H1 (cell line): ENCODE results near the gene TROAP. TPM values are rescaled to one million over a fixed set of nuclear protein-coding genes. Genes with fewer than 3 reads are reported as not detected.
A peak's percentile ranks its signal among the peaks of the same experiment; 100 is the strongest.

Source experiments
- CTCF ChIA-PET: fragments of 300-600 bp; sonication (Branson Sonifier 250); formaldehyde crosslinking; loops from one replicate; lab custom pipeline; 2021; ENCODE audit not compliant: partially characterized antibody; lab: Charles Lee
- POLR2A ChIA-PET: fragments of 300-600 bp; sonication (Branson Sonifier 250); formaldehyde crosslinking; loops from one replicate; lab custom pipeline; 2021; ENCODE audit warnings: inconsistent platforms; ENCODE audit not compliant: partially characterized antibody; lab: Charles Lee
- DNase-seq, 2 experiments: peaks; one replicate each; pipeline versions ENCODE4 v3.0.0 to v3.0.0-alpha.2; 2010 to 2022; ENCODE audit warnings: low spot score in 2 of 2, low read depth in 1 of 2, mixed read lengths in 1 of 2
- FAIRE-seq: peaks from 2 replicates; lab custom pipeline; 2011; peaks lifted over from hg19 to GRCh38; lab: Jason Lieb, UNC
- H2AFZ ChIP-seq: 2 replicates; pipeline ENCODE4 v1.8.1; 2012; ENCODE audit warnings: low read length, inconsistent platforms
- H2AK5ac ChIP-seq: 2 replicates; pipeline ENCODE4 v1.6.1; 2013; ENCODE audit warnings: low read depth, low read length
- H2BK120ac ChIP-seq: replicated peaks from 2 replicates; pipeline ENCODE3; 2013; ENCODE audit warnings: low read depth, low read length, inconsistent platforms
- H2BK12ac ChIP-seq: 2 replicates; pipeline ENCODE4 v1.6.1; 2013; ENCODE audit warnings: low read depth, low read length
- H2BK15ac ChIP-seq: 2 replicates; pipeline ENCODE4 v1.6.1; 2013; ENCODE audit warnings: low read length
- H2BK20ac ChIP-seq: 2 replicates; pipeline ENCODE4 v1.6.1; 2013; ENCODE audit warnings: low read length
- H2BK5ac ChIP-seq: 2 replicates; pipeline ENCODE4 v1.6.1; 2013; ENCODE audit warnings: low read depth, low read length
- H3K14ac ChIP-seq: 2 replicates; pipeline ENCODE4 v1.6.1; 2013; ENCODE audit warnings: inconsistent platforms; ENCODE audit not compliant: insufficient read length
- H3K18ac ChIP-seq: 2 replicates; pipeline ENCODE4 v1.6.1; 2013; ENCODE audit warnings: low read length; ENCODE audit errors: extremely low read depth
- H3K23ac ChIP-seq: 2 replicates; pipeline ENCODE4 v1.6.1; 2013; ENCODE audit warnings: inconsistent platforms; ENCODE audit not compliant: insufficient read length
- H3K23me2 ChIP-seq: 2 replicates; pipeline ENCODE4 v1.6.1; 2013; ENCODE audit warnings: low read depth, low read length
- H3K27ac ChIP-seq: 2 replicates; pipeline ENCODE4 v1.6.1; 2011; ENCODE audit warnings: low read depth, low read length, inconsistent platforms
- H3K27me3 ChIP-seq, 4 experiments: replicated peaks in 1 of 4; 1 replicate in 1 of 4; 2 replicates in 3 of 4; pipeline versions ENCODE4 v1.6.1 to v1.8.1; 2011 to 2013; ENCODE audit warnings: low read length in 3 of 4, mild to moderate bottlenecking in 3 of 4, inconsistent platforms in 2 of 4, mixed read lengths in 2 of 4, moderate library complexity in 1 of 4; ENCODE audit not compliant: control insufficient read depth in 3 of 4, insufficient read depth in 3 of 4; ENCODE audit errors: extremely low read depth in 1 of 4
- H3K36me3 ChIP-seq, 4 experiments: 2 replicates each; pipeline versions ENCODE4 v1.6.1 to v1.8.1; 2011 to 2013; ENCODE audit warnings: mild to moderate bottlenecking in 4 of 4, low read length in 3 of 4, moderate library complexity in 2 of 4, control low read depth in 1 of 4, inconsistent platforms in 1 of 4; ENCODE audit not compliant: insufficient read depth in 4 of 4, control insufficient read depth in 2 of 4
- H3K4ac ChIP-seq: replicated peaks from 2 replicates; pipeline ENCODE3; 2013; ENCODE audit warnings: low read length, low read depth, mixed read lengths, inconsistent platforms; ENCODE audit not compliant: insufficient read length
- H3K4me1 ChIP-seq, 4 experiments: replicated peaks in 1 of 4; 1 replicate in 1 of 4; 2 replicates in 3 of 4; pipeline versions ENCODE4 v1.6.1 to v1.8.1; 2011 to 2013; ENCODE audit warnings: low read length in 3 of 4, inconsistent platforms in 2 of 4, mixed read lengths in 1 of 4; ENCODE audit not compliant: insufficient read depth in 4 of 4, control insufficient read depth in 3 of 4
- H3K4me2 ChIP-seq, 2 experiments: 2 replicates each; pipeline versions ENCODE4 v1.6.1 to v1.8.1; 2011 to 2013; ENCODE audit warnings: low read depth in 2 of 2, low read length in 2 of 2, control low read depth in 1 of 2, inconsistent platforms in 1 of 2, mild to moderate bottlenecking in 1 of 2; ENCODE audit not compliant: insufficient read depth in 1 of 2
- H3K4me3 ChIP-seq, 4 experiments: fragments of 200-600, 300-600 bp in 1 of 4; sonication (generic), shearing (Covaris generic), sonication (Bioruptor Twin) in 1 of 4; 2 replicates each; pipeline versions ENCODE4 v1.5.1 to v1.8.1; 2011 to 2016; ENCODE audit warnings: low read length in 4 of 4, low read depth in 3 of 4, control low read depth in 2 of 4, inconsistent platforms in 2 of 4, mild to moderate bottlenecking in 2 of 4, mixed read lengths in 1 of 4, moderate library complexity in 1 of 4; ENCODE audit not compliant: insufficient read depth in 2 of 4; ENCODE audit errors: extremely low read depth in 1 of 4
- H3K56ac ChIP-seq: replicated peaks from 2 replicates; pipeline ENCODE3; 2013; ENCODE audit warnings: low read depth, mild to moderate bottlenecking, mixed read lengths, low read length, inconsistent platforms; ENCODE audit not compliant: insufficient read length
- H3K79me1 ChIP-seq: 2 replicates; pipeline ENCODE4 v1.6.1; 2013; ENCODE audit warnings: low read depth, low read length, control low read depth
- H3K79me2 ChIP-seq, 2 experiments: 2 replicates each; pipeline versions ENCODE4 v1.6.1 to v1.8.1; 2012 to 2013; ENCODE audit warnings: low read length in 2 of 2, mild to moderate bottlenecking in 2 of 2, inconsistent platforms in 1 of 2; ENCODE audit not compliant: insufficient read depth in 2 of 2, control insufficient read depth in 1 of 2
- H3K9ac ChIP-seq, 4 experiments: replicated peaks in 1 of 4; 1 replicate in 1 of 4; 2 replicates in 3 of 4; pipeline versions ENCODE4 v1.6.1 to v1.8.1; 2011 to 2013; ENCODE audit warnings: low read depth in 3 of 4, low read length in 3 of 4, control low read depth in 2 of 4, mild to moderate bottlenecking in 2 of 4, moderate library complexity in 2 of 4, inconsistent platforms in 1 of 4; ENCODE audit errors: extremely low read depth in 1 of 4
- H3K9me3 ChIP-seq, 2 experiments: 2 replicates each; pipeline versions ENCODE4 v1.6.1 to v1.8.1; 2012 to 2013; ENCODE audit warnings: mild to moderate bottlenecking in 2 of 2, moderate library complexity in 2 of 2, control low read depth in 1 of 2, inconsistent platforms in 1 of 2, low read depth in 1 of 2, low read length in 1 of 2, mixed read lengths in 1 of 2; ENCODE audit not compliant: insufficient read depth in 2 of 2
- H4K20me1 ChIP-seq, 2 experiments: replicated peaks in 1 of 2; 2 replicates each; pipeline versions ENCODE3 to v1.8.1; 2011 to 2013; ENCODE audit warnings: inconsistent platforms in 2 of 2, low read length in 2 of 2, mild to moderate bottlenecking in 1 of 2; ENCODE audit not compliant: insufficient read depth in 2 of 2, control insufficient read depth in 1 of 2
- H4K5ac ChIP-seq: 2 replicates; pipeline ENCODE4 v1.6.1; 2013; ENCODE audit warnings: low read length, low read depth, mixed read lengths, inconsistent platforms; ENCODE audit not compliant: insufficient read length
- H4K8ac ChIP-seq: 2 replicates; pipeline ENCODE4 v1.8.0; 2013; ENCODE audit warnings: mild to moderate bottlenecking, moderate library complexity, low read length, inconsistent platforms; ENCODE audit not compliant: insufficient read depth; ENCODE audit errors: extremely low read depth
- H4K91ac ChIP-seq: replicated peaks from 2 replicates; pipeline ENCODE3; 2013; ENCODE audit warnings: low read length, mixed read lengths, inconsistent platforms; ENCODE audit not compliant: insufficient read length
- CEBPB ChIP-seq: IDR thresholded peaks from 2 replicates; pipeline ENCODE4 v1.6.1; 2012; ENCODE audit warnings: low read depth, low read length
- HDAC6 ChIP-seq: IDR thresholded peaks from one replicate; pipeline ENCODE4 v1.7.1; 2012; ENCODE audit warnings: low read depth, mild to moderate bottlenecking, inconsistent platforms, low read length, moderate library complexity
- WGBS, 2 experiments: shearing (Covaris generic) in 1 of 2; methylation state at CpG; one replicate each; pipeline versions ENCODE4 v1.1.6 to v1.1.7; 2013 to 2015; ENCODE audit warnings: low lambda C conversion rate in 2 of 2, mixed read lengths in 2 of 2, inconsistent platforms in 1 of 2, low coverage in 1 of 2, missing lambda C conversion rate in 1 of 2; ENCODE audit not compliant: insufficient replicate concordance in 2 of 2, insufficient coverage in 1 of 2, insufficient read length in 1 of 2; ENCODE audit errors: extremely low coverage in 1 of 2, missing lambda C conversion rate in 1 of 2; 5-methylcytosine and 5-hydroxymethylcytosine counted together
- polyA plus RNA-seq, 7 experiments: library from polyadenylated mRNA; depleted of rRNA in 3 of 7; stranded (reverse) in 5 of 7; unstranded in 2 of 7; fragments of >200 nt in 5 of 7; fragments of 200-250 nt in 2 of 7; gene quantifications; 1 replicate in 5 of 7; 2 replicates in 1 of 7; 4 replicates in 1 of 7; pipeline versions ENCODE4 v1.2.1 to v1.2.3, GENCODE V29; 2011 to 2013; ENCODE audit warnings: missing spikeins in 2 of 7, mixed read lengths in 2 of 7
- total RNA-seq: library from RNA; stranded (reverse); fragmentation: NEBNext Ultra II Directional; extraction: Animal tissue kit (Norgen Biotek cat#: 25700); gene quantifications from 2 replicates; pipeline ENCODE4 v1.2.1, GENCODE V29; 2021

The TROAP gene
- total and polyA plus RNA-seq, 2 of the 8 experiments (the other 6 are each of a cell fraction or from before 2014, with no cell fraction given) = 36.7 to 52.0 TPM

GRCh38 chr12:49277466-49277865 lies 45.6 kb upstream of the TROAP start:
- POLR2A ChIA-PET = interaction anchor here (0.9 to 6.7 kb wide), 3 partner anchors 12 to 289 kb away, joined by 3 to 111 read pairs (median 4); partner anchors contain the start of gene TUBA1C
- H3K9me3 ChIP-seq = no peaks in the 10 kb centered on the region
- H4K91ac ChIP-seq = no peak overlapping the region
- no peak overlapping the region for H2BK20ac ChIP-seq
- no peak overlapping the region for H3K27ac ChIP-seq
- H3K4ac ChIP-seq = no peak overlapping the region
- H4K20me1 ChIP-seq = peaks cover 0 to 4% of the 10 kb centered on the region in 2 experiments
- H3K9ac ChIP-seq = no peak overlapping the region
- no peak overlapping the region for H2BK12ac ChIP-seq
- H3K79me1 ChIP-seq = no peaks in the 10 kb centered on the region; the same call in 1 of the 2 replicates
- no peak overlapping the region for H2AK5ac ChIP-seq
- no peak overlapping the region for H4K5ac ChIP-seq
- no peak overlapping the region for H3K23ac ChIP-seq
- no peaks in the 10 kb centered on the region for H3K79me2 ChIP-seq
- H2BK15ac ChIP-seq = no peak overlapping the region
- 0 out of 2 replicates have a peak overlapping the region, but pooled peaks have one; percentile 16 for H4K8ac ChIP-seq
- no peak overlapping the region for H3K4me3 ChIP-seq
- 85% methylated on average over 7 of the region's 7 CpGs; no CpG with 5 or more reads in 1 of the 2 experiments for WGBS, 2 experiments
- no peaks in the 10 kb centered on the region; the same call in 1 of the 2 replicates for H3K23me2 ChIP-seq
- no peak for DNase-seq
- no peaks in the 10 kb centered on the region for H3K27me3 ChIP-seq
- H2BK120ac ChIP-seq = no peak overlapping the region
- H2BK5ac ChIP-seq = no peak overlapping the region
- H3K4me1 ChIP-seq = peaks cover 0 to 7% (median 5%) of the 10 kb centered on the region in 4 experiments; a peak in 3 of 7 replicates
- H2AFZ ChIP-seq = no peak overlapping the region
- no peak overlapping the region for H3K14ac ChIP-seq
- H3K36me3 ChIP-seq = peaks cover 3 to 15% (median 9%) of the 10 kb centered on the region in 4 experiments; a peak in 5 of 8 replicates
- no peak overlapping the region for H3K56ac ChIP-seq
- FAIRE-seq = no peak
- no peak overlapping the region for H3K18ac ChIP-seq
- H3K4me2 ChIP-seq = no peak overlapping the region
- CTCF ChIA-PET = interaction anchor here (0.5 to 17.0 kb wide), 12 partner anchors 9 to 761 kb away, joined by 3 to 172 read pairs (median 4); partner anchors contain the start of gene PRPH
- TF ChIP-seq CEBPB = no peak
- TF ChIP-seq HDAC6 = no peak
